ENCODE results near the gene FOSL2. TPM values are rescaled to one million over a fixed set of nuclear protein-coding genes. Genes with fewer than 3 reads are reported as not detected.

FOSL2 gene
- total RNA-seq, 1 experiment from 2014 or later: 0.30 TPM

- Histone ChIP-seq H3K27me3 (ENCODE audit: low read length) (no peaks in the 10 kb centered on the region), H4K20me1 (ENCODE audit: insufficient read depth, low read depth, low read length) (no peaks in the 10 kb centered on the region), H3K9me3 (ENCODE audit: low read length) (no peaks in the 10 kb centered on the region), H3K4me3 (ENCODE audit: low read length) (no peak overlapping the region), H3K79me2 (ENCODE audit: low read length) (no peaks in the 10 kb centered on the region), H3K9ac (ENCODE audit: low read length) (no peak overlapping the region), H2AFZ (ENCODE audit: low read length) (no peak overlapping the region), H3K27ac (ENCODE audit: low read length) (no peak overlapping the region), H3K4me1 (ENCODE audit: low read length) (no peaks in the 10 kb centered on the region), H3K9me2 (replicated peaks; ENCODE audit: insufficient read depth, low read length) (no peaks in the 10 kb centered on the region), H3K36me3 (ENCODE audit: insufficient read depth, low read length) (no peaks in the 10 kb centered on the region), H3K4me2 (ENCODE audit: low read depth, low read length, poor library complexity, severe bottlenecking) (no peak overlapping the region)
- no peak for DNase-seq
Observed at GRCh38 chr2:28352610-28353195, 40.0 kb upstream of the FOSL2 start.

GRCh38 chr2:28354920-28355520 is 37.6 kb upstream of the FOSL2 start:
- Histone ChIP-seq H3K4me1 (ENCODE audit: low read length) (no peaks in the 10 kb centered on the region), H3K4me3 (ENCODE audit: low read length) (no peak overlapping the region), H3K9me2 (replicated peaks; ENCODE audit: insufficient read depth, low read length) (no peaks in the 10 kb centered on the region), H3K27me3 (ENCODE audit: low read length) (no peaks in the 10 kb centered on the region), H4K20me1 (ENCODE audit: insufficient read depth, low read depth, low read length) (no peaks in the 10 kb centered on the region), H3K4me2 (ENCODE audit: low read depth, low read length, poor library complexity, severe bottlenecking) (no peak overlapping the region), H3K9ac (ENCODE audit: low read length) (no peak overlapping the region), H3K9me3 (ENCODE audit: low read length) (no peaks in the 10 kb centered on the region), H3K27ac (ENCODE audit: low read length) (no peak overlapping the region), H3K36me3 (ENCODE audit: insufficient read depth, low read length) (no peaks in the 10 kb centered on the region), H2AFZ (ENCODE audit: low read length) (no peak overlapping the region), H3K79me2 (ENCODE audit: low read length) (no peaks in the 10 kb centered on the region)
- no peak for DNase-seq

- DNase-seq: no peak
- H3K9ac ChIP-seq (ENCODE audit: low read length): no peak overlapping the region
- no peak overlapping the region for H2AFZ ChIP-seq (ENCODE audit: low read length)
- H3K9me3 ChIP-seq (ENCODE audit: low read length): no peaks in the 10 kb centered on the region
- no peaks in the 10 kb centered on the region for H3K79me2 ChIP-seq (ENCODE audit: low read length)
- H3K4me3 ChIP-seq (ENCODE audit: low read length): no peak overlapping the region
- H3K4me2 ChIP-seq (ENCODE audit: low read depth, low read length, poor library complexity, severe bottlenecking): no peak overlapping the region
- no peaks in the 10 kb centered on the region for H4K20me1 ChIP-seq (ENCODE audit: insufficient read depth, low read depth, low read length)
- H3K36me3 ChIP-seq (ENCODE audit: insufficient read depth, low read length): no peaks in the 10 kb centered on the region
- no peaks in the 10 kb centered on the region for H3K27me3 ChIP-seq (ENCODE audit: low read length)
- no peaks in the 10 kb centered on the region for H3K4me1 ChIP-seq (ENCODE audit: low read length)
- no peaks in the 10 kb centered on the region for H3K9me2 ChIP-seq (replicated peaks; ENCODE audit: insufficient read depth, low read length)
- H3K27ac ChIP-seq (ENCODE audit: low read length): no peak overlapping the region
Observed at GRCh38 chr2:28355521-28356094, 37.0 kb upstream of the FOSL2 start.

GRCh38 chr2:28356095-28356911 is 36.4 kb upstream of the FOSL2 start:
- no peak overlapping the region for H3K4me3 ChIP-seq (ENCODE audit: low read length)
- DNase-seq: no peak
- H3K27me3 ChIP-seq (ENCODE audit: low read length): no peaks in the 10 kb centered on the region
- H3K9me2 ChIP-seq (replicated peaks; ENCODE audit: insufficient read depth, low read length): no peaks in the 10 kb centered on the region
- no peaks in the 10 kb centered on the region for H3K79me2 ChIP-seq (ENCODE audit: low read length)
- no peaks in the 10 kb centered on the region for H3K9me3 ChIP-seq (ENCODE audit: low read length)
- no peak overlapping the region for H3K9ac ChIP-seq (ENCODE audit: low read length)
- H4K20me1 ChIP-seq (ENCODE audit: insufficient read depth, low read depth, low read length): no peaks in the 10 kb centered on the region
- no peaks in the 10 kb centered on the region for H3K36me3 ChIP-seq (ENCODE audit: insufficient read depth, low read length)
- H3K4me2 ChIP-seq (ENCODE audit: low read depth, low read length, poor library complexity, severe bottlenecking): no peak overlapping the region
- no peaks in the 10 kb centered on the region for H3K4me1 ChIP-seq (ENCODE audit: low read length)
- H2AFZ ChIP-seq (ENCODE audit: low read length): no peak overlapping the region
- no peak overlapping the region for H3K27ac ChIP-seq (ENCODE audit: low read length)

- no peaks in the 10 kb centered on the region for H3K4me1 ChIP-seq (ENCODE audit: low read length)
- no peak overlapping the region for H3K27ac ChIP-seq (ENCODE audit: low read length)
- no peaks in the 10 kb centered on the region for H3K9me2 ChIP-seq (replicated peaks; ENCODE audit: insufficient read depth, low read length)
- DNase-seq: no peak
- no peaks in the 10 kb centered on the region for H3K27me3 ChIP-seq (ENCODE audit: low read length)
- no peaks in the 10 kb centered on the region for H3K36me3 ChIP-seq (ENCODE audit: insufficient read depth, low read length)
- no peak overlapping the region for H3K4me2 ChIP-seq (ENCODE audit: low read depth, low read length, poor library complexity, severe bottlenecking)
- H3K79me2 ChIP-seq (ENCODE audit: low read length): no peaks in the 10 kb centered on the region
- H3K4me3 ChIP-seq (ENCODE audit: low read length): no peak overlapping the region
- no peak overlapping the region for H2AFZ ChIP-seq (ENCODE audit: low read length)
- no peak overlapping the region for H3K9ac ChIP-seq (ENCODE audit: low read length)
- no peaks in the 10 kb centered on the region for H4K20me1 ChIP-seq (ENCODE audit: insufficient read depth, low read depth, low read length)
- no peaks in the 10 kb centered on the region for H3K9me3 ChIP-seq (ENCODE audit: low read length)
Observed at GRCh38 chr2:28357055-28357454, 35.6 kb upstream of the FOSL2 start.

- no peak overlapping the region for H3K4me2 ChIP-seq (ENCODE audit: low read depth, low read length, poor library complexity, severe bottlenecking)
Observed at GRCh38 chr2:28357948-28358667, 34.5 kb upstream of the FOSL2 start.

GRCh38 chr2:28358668-28359201 is 33.9 kb upstream of the FOSL2 start:
- DNase-seq: no peak
- no peak overlapping the region for H3K27ac ChIP-seq (ENCODE audit: low read length)
- H4K20me1 ChIP-seq (ENCODE audit: insufficient read depth, low read depth, low read length): no peaks in the 10 kb centered on the region
- no peak overlapping the region for H3K9ac ChIP-seq (ENCODE audit: low read length)
- no peaks in the 10 kb centered on the region for H3K79me2 ChIP-seq (ENCODE audit: low read length)
- H2AFZ ChIP-seq (ENCODE audit: low read length): no peak overlapping the region
- H3K4me3 ChIP-seq (ENCODE audit: low read length): no peak overlapping the region
- H3K36me3 ChIP-seq (ENCODE audit: insufficient read depth, low read length): no peaks in the 10 kb centered on the region
- no peaks in the 10 kb centered on the region for H3K9me2 ChIP-seq (replicated peaks; ENCODE audit: insufficient read depth, low read length)
- H3K9me3 ChIP-seq (ENCODE audit: low read length): no peaks in the 10 kb centered on the region
- no peaks in the 10 kb centered on the region for H3K4me1 ChIP-seq (ENCODE audit: low read length)
- no peaks in the 10 kb centered on the region for H3K27me3 ChIP-seq (ENCODE audit: low read length)
- H3K4me2 ChIP-seq (ENCODE audit: low read depth, low read length, poor library complexity, severe bottlenecking): no peak overlapping the region

More at GRCh38 chr2:28357948-28358667, 34.5 kb upstream of the FOSL2 start:
- Histone ChIP-seq H3K4me3 (ENCODE audit: low read length) (no peak overlapping the region), H3K27me3 (ENCODE audit: low read length) (no peaks in the 10 kb centered on the region), H3K9me2 (replicated peaks; ENCODE audit: insufficient read depth, low read length) (no peaks in the 10 kb centered on the region), H3K9me3 (ENCODE audit: low read length) (no peaks in the 10 kb centered on the region), H3K79me2 (ENCODE audit: low read length) (no peaks in the 10 kb centered on the region), H3K36me3 (ENCODE audit: insufficient read depth, low read length) (no peaks in the 10 kb centered on the region), H3K4me1 (ENCODE audit: low read length) (no peaks in the 10 kb centered on the region), H3K27ac (ENCODE audit: low read length) (no peak overlapping the region), H4K20me1 (ENCODE audit: insufficient read depth, low read depth, low read length) (no peaks in the 10 kb centered on the region), H3K9ac (ENCODE audit: low read length) (no peak overlapping the region), H2AFZ (ENCODE audit: low read length) (no peak overlapping the region)
- no peak for DNase-seq
